DOHH2 (cell line): ENCODE data around the gene GP9.

Source experiments
- H3F3A ChIP-seq: fragments of 200-600 bp; sonication (generic), shearing (Covaris generic); 2 replicates; pipeline ENCODE4 v1.6.0; 2016; ENCODE audit warnings: antibody characterized with exemption, mild to moderate bottlenecking; ENCODE audit not compliant: control insufficient read depth, insufficient read depth
- H3K27ac ChIP-seq: fragments of 200-600 bp; sonication (generic); 2 replicates; pipeline ENCODE4 v1.5.1; 2014; ENCODE audit warnings: low read depth, mild to moderate bottlenecking, low read length, moderate library complexity
- H3K27me3 ChIP-seq: fragments of 200-600 bp; sonication (generic); 2 replicates; pipeline ENCODE4 v1.6.1; 2014; ENCODE audit warnings: mild to moderate bottlenecking, low read length, mixed read lengths; ENCODE audit not compliant: control insufficient read depth
- H3K36me3 ChIP-seq: fragments of 200-600 bp; sonication (generic); 2 replicates; pipeline ENCODE4 v1.6.1; 2014; ENCODE audit warnings: mild to moderate bottlenecking, low read length, moderate library complexity, mixed read lengths; ENCODE audit not compliant: control insufficient read depth
- H3K4me1 ChIP-seq: fragments of 200-600 bp; sonication (generic); 2 replicates; pipeline ENCODE4 v1.6.1; 2014; ENCODE audit warnings: mild to moderate bottlenecking, low read length, mixed read lengths; ENCODE audit not compliant: control insufficient read depth
- H3K4me2 ChIP-seq: fragments of 200-600 bp; sonication (generic); 2 replicates; pipeline ENCODE4 v1.6.0; 2014; ENCODE audit warnings: mild to moderate bottlenecking, low read length, moderate library complexity
- H3K4me3 ChIP-seq: fragments of 200-600 bp; sonication (generic); 2 replicates; pipeline ENCODE4 v1.5.1; 2014; ENCODE audit warnings: mild to moderate bottlenecking, low read length, mixed read lengths
- H3K79me2 ChIP-seq: fragments of 200-600 bp; sonication (generic); 2 replicates; pipeline ENCODE4 v1.6.1; 2014; ENCODE audit warnings: mild to moderate bottlenecking, low read length, mixed read lengths; ENCODE audit not compliant: control insufficient read depth
- H3K9me2 ChIP-seq: fragments of 200-600 bp; sonication (generic); replicated peaks from 2 replicates; pipeline ENCODE4 v1.6.1; 2014; ENCODE audit warnings: mild to moderate bottlenecking, low read length, mixed read lengths; ENCODE audit not compliant: control insufficient read depth
- H3K9me3 ChIP-seq: fragments of 200-600 bp; sonication (generic); 2 replicates; pipeline ENCODE4 v1.6.1; 2014; ENCODE audit warnings: antibody characterized with exemption, low read length, mixed read lengths; ENCODE audit not compliant: control insufficient read depth, insufficient read depth
- H4K20me1 ChIP-seq: fragments of 200-600 bp; sonication (generic); 2 replicates; pipeline ENCODE4 v1.6.0; 2014; ENCODE audit warnings: low read depth, mild to moderate bottlenecking, antibody characterized with exemption, low read length, moderate library complexity; ENCODE audit not compliant: control insufficient read depth, insufficient read depth
- CTCF ChIP-seq: fragments of 200-600 bp; sonication (generic); IDR thresholded peaks from one replicate; pipeline ENCODE4 v1.5.1; 2014; ENCODE audit warnings: antibody characterized with exemption, mild to moderate bottlenecking, low read depth, low read length; ENCODE audit not compliant: poor library complexity, severe bottlenecking
- EZH2phosphoT487 ChIP-seq: fragments of 200-600 bp; sonication (generic); IDR thresholded peaks from 2 replicates; pipeline ENCODE4 v1.6.1; 2017; ENCODE audit warnings: borderline replicate concordance, mild to moderate bottlenecking, antibody characterized with exemption, low read length, moderate library complexity, mixed read lengths

Gene GP9

DNA sequence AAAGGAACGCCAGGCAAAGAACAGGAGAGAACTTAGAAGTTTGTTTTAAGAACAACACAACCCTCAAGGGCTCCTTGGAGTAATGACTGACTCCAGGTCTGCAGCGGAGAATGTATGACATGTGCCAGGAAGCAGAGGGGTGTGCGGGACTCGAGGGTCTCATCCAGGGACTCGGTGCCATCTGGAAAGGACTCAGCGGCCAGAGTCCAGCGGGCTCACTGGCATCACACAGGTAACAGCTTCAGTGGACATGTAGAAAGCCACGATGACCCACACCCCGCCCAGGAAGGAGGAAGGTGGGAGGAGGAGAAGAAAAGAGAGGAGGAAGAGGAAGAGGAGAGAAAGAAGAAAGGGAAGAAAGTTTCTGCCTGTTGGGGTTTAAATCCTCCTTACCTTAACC lies 21.4 kb downstream of the GP9 start:
- no peak overlapping the region for H3K4me3 ChIP-seq
- no peaks in the 10 kb centered on the region for H3K9me2 ChIP-seq
- no peak overlapping the region for H3K27ac ChIP-seq
- no peaks in the 10 kb centered on the region for H3K4me1 ChIP-seq
- H4K20me1 ChIP-seq: no peaks in the 10 kb centered on the region
- TF ChIP-seq EZH2phosphoT487 (no peak), CTCF (no peak)
- H3K4me2 ChIP-seq: no peak overlapping the region
- H3K9me3 ChIP-seq: no peaks in the 10 kb centered on the region
- H3F3A ChIP-seq: no peaks in the 10 kb centered on the region
- H3K36me3 ChIP-seq: no peaks in the 10 kb centered on the region
- H3K27me3 ChIP-seq: no peaks in the 10 kb centered on the region
- H3K79me2 ChIP-seq: no peaks in the 10 kb centered on the region

DNA sequence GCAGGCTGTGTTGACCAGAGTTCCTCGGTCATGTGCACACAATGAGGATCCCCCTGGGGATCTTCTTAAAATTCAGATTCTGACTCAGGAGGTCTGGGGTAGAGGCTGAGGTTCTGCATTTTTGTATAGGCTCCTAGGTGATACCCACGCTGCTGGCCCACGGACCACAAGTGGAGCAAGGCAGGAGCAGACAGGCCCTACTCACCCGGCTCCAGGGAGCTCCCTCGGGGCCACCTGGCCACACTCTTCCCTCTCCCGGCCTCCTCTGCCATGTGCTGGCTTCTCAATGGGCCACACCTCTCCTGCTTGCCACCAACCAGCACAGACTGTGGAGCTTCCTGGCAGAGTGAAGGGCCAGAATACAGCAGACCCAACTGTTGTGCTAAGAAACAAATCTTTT lies 23.9 kb downstream of the GP9 start:
- H3K9me3 ChIP-seq: no peaks in the 10 kb centered on the region
- H3K27me3 ChIP-seq: no peaks in the 10 kb centered on the region
- H3K27ac ChIP-seq: no peak overlapping the region
- H3K9me2 ChIP-seq: no peaks in the 10 kb centered on the region
- no peak overlapping the region for H3K4me3 ChIP-seq
- H3K36me3 ChIP-seq: no peaks in the 10 kb centered on the region
- TF ChIP-seq EZH2phosphoT487: no peak
- no peak for TF ChIP-seq CTCF
- H3K4me2 ChIP-seq: no peak overlapping the region
- H3K4me1 ChIP-seq: no peaks in the 10 kb centered on the region
- no peaks in the 10 kb centered on the region for H4K20me1 ChIP-seq
- no peaks in the 10 kb centered on the region for H3K79me2 ChIP-seq
- no peaks in the 10 kb centered on the region for H3F3A ChIP-seq

GRCh38 chr3:129085165-129085715 lies 24.7 kb downstream of the GP9 start:
- no peak for TF ChIP-seq EZH2phosphoT487
- TF ChIP-seq CTCF: no peak
- Histone ChIP-seq H3K79me2 (no peaks in the 10 kb centered on the region), H3K27ac (no peak overlapping the region), H3F3A (no peaks in the 10 kb centered on the region), H3K4me3 (no peak overlapping the region), H4K20me1 (no peaks in the 10 kb centered on the region), H3K36me3 (no peaks in the 10 kb centered on the region), H3K4me2 (no peak overlapping the region), H3K9me2 (no peaks in the 10 kb centered on the region), H3K27me3 (no peaks in the 10 kb centered on the region), H3K9me3 (no peaks in the 10 kb centered on the region), H3K4me1 (no peaks in the 10 kb centered on the region)
